Activated naive CD8-positive, alpha-beta T cell treated with anti-CD3 and anti-CD28 coated beads, Interleukin-2, amount 10 ng/mL, durations not matched to agents 7 days and 5 days (primary cell): Measurements from ENCODE around the gene NKIRAS2. TPM values are rescaled to one million over a fixed set of nuclear protein-coding genes. Genes with fewer than 3 reads are reported as not detected.
A peak's percentile ranks its signal among the peaks of the same experiment; 100 is the strongest.

ENCODE experiments used
- ATAC-seq: fragments of 150-1000 bp; cut with Tn5 transposase; one replicate; pipeline ENCODE4 v1.10.0; 2021; ENCODE audit warnings: low read depth, moderate library complexity
- POLR2A ChIA-PET: fragments of 350-600 bp; sonication (Branson Sonifier 250); formaldehyde crosslinking; loops from one replicate; lab custom pipeline; 2021; ENCODE audit warnings: antibody characterized with exemption; lab: Charles Lee
- DNase-seq: peaks from one replicate; pipeline ENCODE4 v3.0.0; 2021
- H3K27ac Mint-ChIP-seq: one replicate; pipeline ENCODE4 v1.8.0; 2022; ENCODE audit warnings: mild to moderate bottlenecking, mixed read lengths
- H3K27me3 Mint-ChIP-seq: one replicate; pipeline ENCODE4 v1.8.0; 2022; ENCODE audit warnings: mild to moderate bottlenecking, moderate library complexity, mixed read lengths
- H3K36me3 Mint-ChIP-seq: one replicate; pipeline ENCODE4 v1.8.0; 2021; ENCODE audit warnings: mild to moderate bottlenecking, mixed read lengths
- H3K4me1 Mint-ChIP-seq: one replicate; pipeline ENCODE4 v1.8.0; 2021; ENCODE audit warnings: mixed read lengths
- H3K4me3 Mint-ChIP-seq: one replicate; pipeline ENCODE4 v1.8.0; 2022; ENCODE audit warnings: mild to moderate bottlenecking, moderate library complexity, mixed read lengths
- H3K9me3 Mint-ChIP-seq: one replicate; pipeline ENCODE4 v1.8.0; 2021; ENCODE audit warnings: mixed read lengths
- total RNA-seq, 2 experiments: library from RNA; stranded (reverse); gene quantifications; one replicate each; pipeline ENCODE4 v1.2.3, GENCODE V29; 2021

The NKIRAS2 gene
- total RNA-seq, 2 experiments from 2014 or later: 19.8 to 27.2 TPM

- H3K27me3 Mint-ChIP-seq: peaks cover 8% of the 10 kb centered on the region
- DNase-seq (no peak), ATAC-seq (peak; percentile 35)
- H3K27ac Mint-ChIP-seq: peak overlapping the region; percentile 85
- H3K36me3 Mint-ChIP-seq: no peaks in the 10 kb centered on the region
- H3K9me3 Mint-ChIP-seq: no peaks in the 10 kb centered on the region
- peak overlapping the region; percentile 84 for H3K4me3 Mint-ChIP-seq
- POLR2A ChIA-PET: interaction anchor here (0.6 to 2.5 kb wide), 5 partner anchors 21 to 141 kb away, joined by 3 to 25 read pairs (median 3); partner anchors contain the start of genes DHX58, DNAJC7 and ODAD4
- H3K4me1 Mint-ChIP-seq: peaks cover 20% of the 10 kb centered on the region
Observed at GRCh38 chr17:42071810-42072209, 51.9 kb downstream of the NKIRAS2 start.

GRCh38 chr17:42072323-42073187 is 52.7 kb downstream of the NKIRAS2 start:
- peak overlapping the region; percentile 84 for H3K4me3 Mint-ChIP-seq
- no peaks in the 10 kb centered on the region for H3K9me3 Mint-ChIP-seq
- peaks cover 20% of the 10 kb centered on the region for H3K4me1 Mint-ChIP-seq
- ATAC-seq (peak; percentile 16), DNase-seq (peak; percentile 58)
- POLR2A ChIA-PET: interaction anchor here (0.6 to 2.5 kb wide), 3 partner anchors 20 to 55 kb away, joined by 3 to 25 read pairs (median 5); partner anchors contain the start of genes DHX58 and DNAJC7
- H3K27me3 Mint-ChIP-seq: peaks cover 8% of the 10 kb centered on the region
- peak overlapping the region; percentile 85 for H3K27ac Mint-ChIP-seq
- no peaks in the 10 kb centered on the region for H3K36me3 Mint-ChIP-seq

Other genes with a start within 250 kb of the NKIRAS2 start
- 10 to 100 TPM; 10.1 to 12.8 TPM for gene JUP, start 233.4 kb upstream of the NKIRAS2 start, total RNA-seq
- 1 to 10 TPM; 3.2 to 3.7 TPM for gene P3H4, start 208.1 kb upstream of the NKIRAS2 start, total RNA-seq
- under 1 TPM; 0.53 to 0.94 TPM for gene FKBP10, start 207.1 kb upstream of the NKIRAS2 start, total RNA-seq
- gene NT5C3B, start 183.9 kb upstream of the NKIRAS2 start, total RNA-seq: 10 to 100 TPM; 30.1 to 35.4 TPM
- gene KLHL10, start 182.3 kb upstream of the NKIRAS2 start, total RNA-seq: not detected
- gene KLHL11, start 154.7 kb upstream of the NKIRAS2 start, total RNA-seq: 10 to 100 TPM; 13.6 to 14.8 TPM
- 100 to 1,000 TPM; 142 to 153 TPM for gene ACLY, start 101.1 kb upstream of the NKIRAS2 start, total RNA-seq
- gene ODAD4, start 89.5 kb upstream of the NKIRAS2 start, total RNA-seq: under 1 TPM; 0.65 to 0.72 TPM
- 10 to 100 TPM; 75.8 to 83.0 TPM for gene CNP, start 53.3 kb upstream of the NKIRAS2 start, total RNA-seq
- 10 to 100 TPM; 86.7 to 93.7 TPM for gene DNAJC7, start 2.7 kb upstream of the NKIRAS2 start, total RNA-seq
- gene C17orf113, start 30.5 kb downstream of the NKIRAS2 start, total RNA-seq: under 1 TPM; 0.53 to 0.91 TPM
- under 1 TPM; 0.40 to 0.58 TPM for gene ZNF385C, start 78.4 kb downstream of the NKIRAS2 start, total RNA-seq
- gene DHX58, start 92.6 kb downstream of the NKIRAS2 start, total RNA-seq: 10 to 100 TPM; 68.7 to 77.6 TPM
- gene KAT2A, start 101.3 kb downstream of the NKIRAS2 start, total RNA-seq: 10 to 100 TPM; 45.1 to 46.9 TPM
- gene HSPB9, start 102.7 kb downstream of the NKIRAS2 start, total RNA-seq: under 1 TPM; 0.31 to 0.36 TPM
- gene RAB5C, start 134.9 kb downstream of the NKIRAS2 start, total RNA-seq: 10 to 100 TPM; 86.7 to 90.5 TPM
- under 1 TPM in 1 of 2 experiments, not detected in 1; 0.09 TPM for gene KCNH4, start 161.1 kb downstream of the NKIRAS2 start, total RNA-seq
- not detected for gene HCRT, start 165.4 kb downstream of the NKIRAS2 start, total RNA-seq
- gene GHDC, start 174.4 kb downstream of the NKIRAS2 start, total RNA-seq: 10 to 100 TPM; 22.0 to 23.1 TPM